DLD1 (cell line): ENCODE data around the gene DLG5.

ENCODE experiments used
- in situ Hi-C: cut with HindIII; loops from 2 replicates; pipeline ENCODE4 v1.10.0; 2017; ENCODE audit warnings: low sequenced_read_pairs

DLG5 gene

DNA sequence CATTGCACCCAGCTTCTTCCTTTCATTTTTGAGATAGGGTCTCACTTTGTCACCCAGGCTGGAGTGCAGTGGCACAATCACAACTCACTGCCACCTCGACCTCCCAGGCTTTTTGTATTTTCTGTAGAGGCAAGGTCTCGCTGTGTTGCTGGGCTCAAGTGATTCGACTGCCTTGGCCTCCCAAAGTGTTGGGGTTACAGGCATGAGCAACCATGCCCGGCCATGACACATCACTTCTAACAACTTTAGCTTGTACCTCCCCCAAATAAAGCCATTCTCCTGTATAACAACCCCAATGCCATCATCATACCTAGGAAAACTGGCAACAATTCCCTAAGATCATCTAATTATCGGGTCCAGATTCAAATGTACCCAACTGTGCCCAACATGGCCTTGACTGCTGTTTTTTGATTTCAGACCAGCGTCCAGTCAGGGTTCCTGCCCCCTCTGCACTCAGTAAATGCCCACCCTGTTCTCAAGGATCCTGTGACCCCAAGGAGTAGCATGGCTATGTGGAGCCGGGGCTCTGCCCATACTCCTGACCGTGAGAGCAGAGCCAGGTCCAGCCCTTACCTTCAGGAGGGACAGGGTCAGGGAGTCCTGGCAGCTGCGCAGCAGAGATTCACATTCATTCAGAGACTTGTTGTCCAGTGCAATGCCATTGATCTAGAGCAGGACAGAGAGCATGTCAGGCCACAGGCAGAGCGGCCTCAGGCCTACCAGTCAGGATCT lies 102.6 kb downstream of the DLG5 start:
- in situ Hi-C loops = no loop called here

DNA sequence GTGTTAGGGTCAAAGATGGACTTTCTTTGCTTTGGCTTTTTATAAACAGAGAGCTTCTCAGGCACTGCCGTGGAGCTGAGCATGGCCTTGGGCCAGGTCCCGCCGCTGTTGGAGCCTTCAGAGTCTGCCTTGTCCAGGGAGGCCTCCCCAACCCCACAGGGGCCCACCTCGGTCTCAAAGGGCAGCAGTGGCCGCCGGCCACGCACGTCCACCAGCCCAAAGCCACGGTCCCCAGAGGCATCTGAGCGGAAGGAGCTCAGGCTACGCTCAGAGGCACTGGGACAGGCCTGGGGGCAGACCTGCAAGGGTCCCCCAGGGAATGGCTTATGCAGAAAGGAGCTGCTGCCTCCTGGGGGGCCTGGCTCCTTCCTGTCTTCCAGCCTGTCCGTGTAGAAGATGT lies 105.0 kb downstream of the DLG5 start:
- in situ Hi-C loops = no loop called here

DNA sequence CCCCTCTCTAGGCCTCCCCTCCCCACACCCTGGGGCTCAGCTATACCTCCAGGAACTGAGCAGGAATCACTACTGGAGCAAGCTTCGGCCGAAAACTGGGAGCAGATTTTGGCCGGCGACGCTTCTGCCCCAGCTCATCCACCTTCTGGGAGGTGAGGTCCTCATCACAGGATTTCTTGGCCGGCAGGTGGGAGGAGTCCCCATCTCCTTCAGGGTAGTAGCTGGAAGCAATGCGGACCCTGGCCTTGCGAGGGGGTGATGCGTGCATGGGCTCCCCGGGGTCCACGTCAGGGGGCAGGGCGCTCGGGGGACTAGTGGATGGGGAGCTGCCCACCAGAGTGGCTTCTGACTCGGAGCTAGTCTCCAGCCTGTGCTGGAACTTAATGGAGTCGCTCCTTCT lies 105.5 kb downstream of the DLG5 start:
- in situ Hi-C loops = no loop called here

DNA sequence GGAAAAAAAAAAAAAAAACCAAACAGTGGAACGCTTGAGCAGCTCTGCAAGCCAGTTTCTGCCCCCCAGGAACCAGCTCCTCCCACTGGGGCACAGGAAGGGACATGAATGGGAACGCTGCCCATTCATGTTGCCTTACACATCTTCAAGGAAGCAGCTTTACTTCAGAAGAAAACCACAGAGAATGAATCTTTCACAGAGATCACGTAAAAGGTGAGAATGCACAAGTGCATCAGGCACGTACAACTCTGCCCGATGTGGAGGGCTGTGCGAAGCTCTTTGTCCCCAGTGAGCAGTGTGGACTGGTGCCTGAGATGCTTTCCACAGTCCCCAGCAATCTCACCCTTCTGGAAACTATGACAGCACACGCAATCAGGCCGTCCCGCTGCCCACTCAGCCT lies 106.2 kb downstream of the DLG5 start:
- in situ Hi-C loops = no loop called here

DNA sequence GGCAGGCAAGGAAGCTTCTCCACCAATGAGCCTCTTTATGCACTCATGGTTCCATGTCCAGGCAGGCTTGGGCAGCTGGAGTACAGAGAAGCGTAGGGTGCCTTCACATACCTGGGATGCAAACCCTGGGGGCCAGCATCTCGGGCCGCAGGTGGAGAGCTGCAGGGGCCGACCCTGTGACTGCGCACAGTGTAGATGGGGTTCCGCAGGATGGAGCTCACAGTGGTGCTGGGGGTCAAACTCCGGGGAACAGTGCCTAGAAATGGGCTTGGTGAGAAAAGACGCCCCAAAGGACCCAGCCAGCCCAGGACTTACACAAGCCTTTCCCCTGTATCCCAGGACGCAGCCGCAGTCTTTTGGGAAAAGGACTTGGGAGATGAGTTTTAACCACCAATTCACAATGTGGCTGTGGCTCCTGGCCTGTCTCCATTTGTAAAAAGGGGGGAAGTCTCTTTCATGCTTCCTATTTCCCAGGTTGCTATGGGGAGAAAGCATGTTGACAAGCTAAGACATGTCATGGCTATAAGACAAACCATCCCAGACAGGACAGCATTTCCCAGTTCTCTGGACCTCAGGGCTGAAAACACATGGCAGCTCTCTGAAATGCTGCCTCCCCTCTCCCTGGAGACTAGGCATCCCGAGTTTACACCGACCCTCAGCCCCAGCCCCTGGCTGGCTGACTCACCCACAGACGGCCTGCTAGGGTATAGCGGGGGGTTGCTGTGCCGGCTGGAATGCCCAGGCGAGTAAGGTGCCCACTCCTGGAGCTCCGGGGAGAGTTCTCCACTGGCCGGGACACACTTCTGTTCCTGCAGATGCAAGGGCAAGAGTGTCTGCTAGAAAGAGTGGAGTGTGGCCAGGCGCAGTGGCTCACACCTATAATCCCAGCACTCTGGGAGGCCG lies 107.1 kb downstream of the DLG5 start:
- in situ Hi-C loops = no loop called here

DNA sequence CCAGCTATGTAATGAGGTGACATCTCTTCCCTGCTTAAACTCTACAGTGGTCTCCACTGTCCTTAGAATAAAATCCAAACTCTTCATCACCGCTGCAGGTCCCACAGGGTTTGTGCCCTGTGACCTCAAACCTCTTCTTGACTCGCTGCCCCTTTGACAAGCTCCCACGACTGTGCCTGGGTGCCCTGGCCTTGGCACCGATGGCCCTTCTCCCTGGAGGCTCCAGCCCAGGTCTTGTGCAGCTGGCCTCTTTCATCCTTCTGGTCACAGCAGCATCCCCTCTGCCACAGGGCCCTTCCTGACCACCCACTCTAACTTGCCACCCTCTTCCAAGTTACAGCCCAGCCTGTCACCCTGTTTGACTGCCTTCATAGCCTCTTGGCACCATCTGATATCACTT lies 108.2 kb downstream of the DLG5 start:
- in situ Hi-C loops = no loop called here

DNA sequence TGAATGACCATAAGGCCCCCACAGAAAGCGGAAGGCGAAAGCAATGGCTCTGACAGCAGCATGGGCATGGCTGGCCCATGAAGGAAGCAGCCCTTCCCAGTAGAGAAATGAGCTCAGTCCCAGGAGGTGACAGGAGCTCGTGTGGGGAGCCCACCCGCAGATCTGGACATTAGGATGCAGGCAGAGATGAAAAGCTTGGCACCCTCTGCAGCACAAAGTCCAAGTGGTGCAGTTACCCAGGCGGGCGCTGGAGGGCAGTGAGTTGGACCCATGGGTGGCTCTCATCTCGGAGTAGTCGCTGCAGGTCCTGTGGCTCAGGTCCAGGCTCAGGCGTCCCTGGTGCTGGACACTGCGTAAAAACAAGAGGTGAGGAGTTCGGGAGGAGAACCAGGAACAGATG lies 109.0 kb downstream of the DLG5 start:
- in situ Hi-C loops = no loop called here

DNA sequence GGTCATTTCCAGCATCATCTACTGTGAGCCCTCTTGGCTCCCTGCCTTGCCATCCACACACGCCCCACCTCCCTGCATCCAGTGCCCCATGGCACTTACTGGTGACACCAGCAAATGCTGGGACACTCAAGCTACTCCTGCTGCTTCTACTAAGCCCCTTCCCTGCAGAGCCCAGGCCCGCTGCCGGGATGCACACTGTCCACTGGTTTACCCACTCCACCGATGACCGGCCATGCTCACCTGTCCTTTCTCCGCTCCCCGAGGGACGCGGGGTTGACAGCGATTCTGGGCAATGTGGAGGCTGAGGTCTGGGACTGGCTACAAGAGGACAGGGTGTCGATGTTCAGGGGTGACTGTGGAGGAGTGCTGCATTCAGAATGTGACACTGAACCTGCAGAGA lies 110.2 kb downstream of the DLG5 start:
- in situ Hi-C loops = no loop called here

DNA sequence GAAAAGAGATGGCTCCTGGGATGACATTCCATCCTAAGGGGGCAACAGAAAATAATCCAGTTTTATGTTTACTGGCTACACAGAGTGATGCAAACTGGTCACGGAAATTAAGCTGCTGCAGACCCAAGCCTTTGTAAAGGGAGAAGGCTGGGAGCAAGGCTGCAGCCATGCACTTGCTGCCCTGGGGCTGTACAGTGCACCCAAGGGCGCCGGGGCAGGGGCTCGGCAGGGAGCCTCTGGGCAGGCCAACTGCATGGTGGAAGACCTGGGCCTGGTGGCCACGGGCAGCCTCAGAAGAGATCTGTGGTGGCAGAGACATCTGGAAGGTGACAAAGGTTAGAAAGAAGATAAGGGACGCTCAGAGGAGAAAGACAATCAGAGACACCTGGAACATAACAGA lies 113.8 kb downstream of the DLG5 start:
- in situ Hi-C loops = no loop called here

DNA sequence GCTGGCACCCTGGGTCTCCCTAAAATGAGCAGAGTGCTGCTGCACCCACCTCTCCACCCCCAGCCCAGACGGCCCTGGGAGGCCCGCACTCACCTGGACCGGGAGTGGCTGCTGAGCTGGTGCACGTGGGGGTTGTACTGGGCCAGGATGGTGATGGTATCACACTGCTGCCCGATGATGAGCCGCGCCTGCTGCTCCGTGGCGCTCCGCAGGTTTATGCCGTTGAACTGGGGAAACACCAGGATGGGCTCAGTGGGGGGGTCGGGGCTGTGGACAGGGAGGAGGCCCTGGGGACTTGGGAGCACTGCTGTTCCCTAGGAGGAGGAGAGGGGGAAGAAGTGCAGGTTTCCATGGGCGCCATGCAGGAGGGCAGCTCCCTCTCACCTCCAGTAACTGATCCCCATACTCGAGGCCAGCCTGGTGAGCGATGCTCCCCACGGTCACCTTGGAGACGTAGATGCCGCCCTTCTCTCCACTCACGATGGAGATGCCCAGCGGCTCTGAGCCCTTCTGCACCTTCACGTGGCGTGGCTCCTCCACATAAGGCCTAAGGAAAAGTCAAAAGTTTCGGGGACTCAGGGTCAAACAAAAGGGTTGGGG lies 114.6 kb downstream of the DLG5 start:
- in situ Hi-C loops = no loop called here

DNA sequence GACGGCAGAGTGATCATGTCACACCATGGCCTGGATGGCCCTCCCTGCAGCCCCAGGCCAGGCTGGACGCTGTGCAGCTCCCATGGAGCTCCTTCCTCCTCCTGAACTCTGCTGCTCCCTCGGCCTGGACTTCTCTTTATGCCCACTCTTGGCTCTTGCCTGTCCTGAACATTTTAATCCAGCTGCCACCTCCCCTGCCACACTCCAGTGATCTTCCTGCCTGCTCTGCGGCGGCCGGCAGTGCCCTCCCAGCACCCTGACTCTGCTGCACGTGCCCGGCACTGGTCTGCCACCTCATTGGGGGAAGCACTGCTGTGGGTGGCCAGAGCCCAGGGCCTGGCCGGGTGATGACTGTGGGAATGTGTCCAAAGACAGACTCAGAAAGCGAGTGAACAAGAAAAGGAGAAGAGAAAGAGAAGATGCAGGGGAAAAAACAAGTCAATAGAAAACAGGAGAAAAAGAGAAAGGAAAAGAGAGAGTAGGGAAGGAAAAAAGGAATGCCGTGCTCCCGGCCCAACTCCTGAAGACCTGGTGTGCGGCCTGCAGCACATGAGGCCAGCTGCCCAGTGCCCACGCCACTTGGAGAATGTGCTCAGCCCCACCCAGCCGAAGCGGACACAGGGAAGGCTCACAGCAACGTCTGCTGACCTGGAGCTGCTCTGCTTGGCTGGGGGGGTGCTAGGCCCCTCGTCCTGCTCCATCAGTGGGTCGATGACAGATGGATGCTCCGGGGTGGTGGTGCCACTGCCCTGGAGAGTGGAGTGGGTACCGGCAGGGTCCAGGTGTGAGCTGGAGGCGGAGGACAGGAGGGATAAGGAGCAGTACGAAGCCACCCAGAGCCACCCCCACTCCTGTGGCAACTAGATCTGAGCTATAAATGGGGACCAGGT lies 115.9 kb downstream of the DLG5 start:
- in situ Hi-C loops = no loop called here

DNA sequence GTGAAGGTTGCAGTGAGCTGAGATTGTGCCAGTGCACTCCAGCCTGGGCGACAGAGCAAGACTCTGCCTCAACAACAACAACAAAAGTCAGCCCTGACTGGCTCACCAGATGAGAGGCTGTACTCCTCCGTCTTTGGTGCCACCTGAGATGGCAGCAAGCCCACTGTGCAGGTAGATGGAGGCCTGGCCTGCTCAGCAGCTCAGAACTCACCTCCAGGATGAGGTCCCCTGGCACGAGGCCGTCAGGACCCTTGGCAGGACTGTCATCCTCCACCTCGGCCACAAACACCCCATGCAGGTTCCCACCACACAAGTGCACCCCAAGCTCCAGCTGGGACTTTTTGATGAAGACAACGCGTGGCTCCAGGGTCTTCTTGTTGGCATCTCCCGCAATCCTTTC lies 117.2 kb downstream of the DLG5 start:
- in situ Hi-C loops = no loop called here

DNA sequence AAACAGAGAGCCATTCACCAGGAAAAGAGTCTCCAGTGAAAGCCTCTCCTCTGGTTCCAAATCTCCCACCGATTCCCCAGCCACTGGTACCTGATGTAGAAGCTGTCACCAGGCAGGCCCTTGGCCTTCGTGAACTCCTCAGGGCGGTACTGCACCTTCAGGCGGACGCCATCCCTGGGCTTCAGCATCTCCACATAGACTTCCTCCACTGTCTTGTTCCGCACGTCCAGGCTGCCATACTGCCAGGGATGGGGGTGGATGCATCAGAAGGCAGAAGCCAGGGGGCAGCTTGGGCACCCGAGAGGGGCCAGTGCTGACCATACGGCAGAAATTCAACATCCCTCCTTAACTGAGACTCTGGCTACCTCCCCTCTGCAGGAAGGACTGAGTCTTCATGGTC lies 118.8 kb downstream of the DLG5 start:
- in situ Hi-C loops = no loop called here

DNA sequence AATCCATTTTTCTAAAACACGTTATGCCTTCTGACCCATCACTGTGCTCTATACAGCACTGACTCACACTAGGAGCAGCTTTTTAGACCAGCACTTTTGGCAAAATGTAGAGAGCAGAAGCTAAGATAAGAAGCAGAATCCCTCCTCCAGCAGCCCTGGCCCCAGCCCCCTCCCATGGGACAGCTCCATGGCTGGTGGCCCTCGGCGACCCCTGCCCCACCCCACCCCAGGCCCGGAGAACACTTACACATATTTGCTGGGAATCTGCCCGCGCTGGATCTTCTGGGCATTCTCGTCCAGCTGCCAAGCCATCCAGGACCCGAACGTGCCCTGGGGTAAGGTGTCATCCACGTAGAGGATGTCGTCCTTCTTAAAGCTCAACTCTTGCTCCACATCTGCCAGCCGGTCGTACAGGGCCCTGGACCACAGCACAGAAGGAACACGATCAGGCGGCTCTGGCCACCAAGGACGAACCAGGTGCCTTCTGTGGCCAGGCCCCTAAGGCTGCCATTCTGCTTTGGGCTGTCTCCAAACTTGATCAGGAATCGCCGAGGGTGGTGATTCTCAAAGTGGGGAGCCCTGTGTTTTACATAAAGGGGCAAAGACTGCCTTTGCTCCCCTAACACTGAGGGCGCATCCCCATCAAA lies 119.9 kb downstream of the DLG5 start:
- in situ Hi-C loops = no loop called here

DNA sequence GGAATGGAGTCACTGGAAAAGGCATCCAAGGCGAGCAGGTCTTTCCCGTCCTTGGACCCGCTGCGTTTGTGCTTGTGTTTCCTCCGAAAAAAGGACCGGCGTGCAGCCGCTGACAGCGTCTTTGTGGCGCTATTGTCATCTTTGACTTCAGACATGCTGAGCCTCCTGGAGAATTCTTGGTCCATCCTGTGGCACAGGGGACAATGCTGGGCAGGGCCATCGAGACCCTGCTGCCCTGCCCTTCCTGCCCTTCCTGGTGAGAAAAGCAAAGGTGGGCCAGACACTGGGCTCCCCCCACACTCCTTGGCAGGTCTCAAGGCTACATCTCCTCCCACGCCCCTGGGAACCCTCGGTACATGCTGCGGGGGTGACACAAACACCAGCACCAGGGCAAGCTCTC lies 120.9 kb downstream of the DLG5 start:
- in situ Hi-C loops = no loop called here

DNA sequence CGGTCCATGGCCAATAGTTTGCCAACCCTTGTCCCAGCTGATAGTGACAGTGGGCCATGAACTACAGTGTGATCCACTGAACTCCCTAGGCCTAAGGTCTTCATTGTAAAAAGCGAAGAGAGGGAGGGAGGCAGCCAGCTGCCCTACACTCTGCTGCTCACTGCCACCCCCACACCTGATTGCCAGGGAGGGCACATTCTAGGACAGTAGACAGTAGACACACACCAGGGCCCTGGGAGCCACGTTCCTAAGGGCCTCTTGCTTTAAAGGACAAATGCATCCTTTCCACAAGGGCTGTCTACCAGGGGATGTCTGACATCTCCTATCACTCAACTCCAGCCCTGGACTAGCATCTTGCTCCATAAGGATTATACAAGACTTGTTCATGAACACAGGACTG lies 122.2 kb downstream of the DLG5 start:
- in situ Hi-C loops = no loop called here

DNA sequence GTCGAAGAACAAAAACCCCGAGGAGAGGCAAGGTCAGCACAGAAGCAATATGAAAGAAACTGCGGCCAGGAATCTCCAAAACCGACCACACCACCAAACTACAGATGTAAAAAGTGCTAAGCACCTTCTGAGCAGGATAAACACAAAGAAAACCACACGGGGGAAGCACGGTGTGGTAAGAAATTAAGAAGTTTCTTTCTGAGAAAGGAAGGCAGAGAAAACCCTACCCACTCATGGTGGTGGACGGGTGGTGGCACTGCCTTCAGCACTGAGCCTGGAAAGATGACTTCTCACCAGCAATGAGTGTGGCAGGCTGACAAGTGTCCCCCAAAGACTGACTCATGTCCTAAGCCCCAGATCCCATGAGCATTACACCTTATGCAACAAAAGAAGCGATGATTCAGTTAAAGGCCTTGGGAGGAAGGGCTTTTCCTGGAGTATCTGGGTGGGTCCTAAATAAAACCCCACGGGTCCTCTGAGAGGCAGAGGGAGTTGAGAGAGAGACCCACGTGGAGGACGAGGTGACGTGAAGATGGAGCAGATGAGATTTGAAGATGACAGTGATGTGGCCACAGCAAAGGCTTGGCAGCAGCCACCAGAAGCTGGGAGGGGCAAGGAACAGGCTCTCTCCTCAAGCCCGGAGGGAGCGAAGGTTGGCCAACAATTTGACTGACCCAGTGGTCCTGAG lies 124.9 kb downstream of the DLG5 start:
- in situ Hi-C loops = no loop called here

DNA sequence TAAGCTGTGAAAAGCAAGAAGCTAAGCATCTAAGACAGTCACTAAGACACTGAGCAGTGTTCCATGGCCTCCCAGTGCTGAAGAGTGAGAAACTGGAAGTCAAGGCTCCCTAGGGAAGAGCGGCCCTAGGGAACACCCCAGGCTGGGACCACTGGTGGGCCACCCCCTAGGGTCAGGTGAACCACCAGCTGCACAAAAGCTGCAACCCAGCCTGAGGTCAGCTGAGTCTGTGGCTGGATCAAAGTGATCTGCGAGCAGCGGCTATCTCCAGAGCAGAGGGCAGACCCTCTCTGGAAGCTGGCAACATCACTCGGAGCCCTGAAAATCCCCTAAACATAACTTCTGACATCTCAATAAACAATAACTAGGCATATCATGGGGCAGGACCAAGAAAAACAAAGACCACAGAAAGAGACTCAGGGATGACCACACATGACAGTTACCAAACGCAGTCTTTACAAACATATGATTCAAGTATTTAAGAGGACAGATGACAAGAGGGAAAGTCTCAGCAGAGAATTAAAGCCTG lies 125.8 kb downstream of the DLG5 start:
- in situ Hi-C loops = no loop called here

DNA sequence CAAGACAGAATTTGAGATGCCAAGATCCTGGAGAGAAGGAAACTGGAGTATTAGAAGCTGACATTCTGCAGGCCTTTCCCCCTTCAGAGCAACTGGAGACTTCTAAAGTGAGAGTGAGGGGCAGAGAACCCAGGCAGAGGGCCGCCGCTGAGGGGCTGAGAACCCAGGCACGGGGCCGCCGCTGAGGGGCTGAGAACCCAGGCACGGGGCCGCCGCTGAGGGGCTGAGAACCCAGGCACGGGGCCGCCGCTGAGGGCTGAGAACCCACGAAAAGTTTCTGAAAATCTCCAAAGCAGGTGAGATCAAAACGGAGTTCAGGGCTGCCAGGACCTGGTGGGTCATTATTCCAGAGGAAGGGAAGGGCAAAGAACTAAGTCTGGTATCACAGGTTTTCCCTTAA lies 126.2 kb downstream of the DLG5 start:
- in situ Hi-C loops = no loop called here

DNA sequence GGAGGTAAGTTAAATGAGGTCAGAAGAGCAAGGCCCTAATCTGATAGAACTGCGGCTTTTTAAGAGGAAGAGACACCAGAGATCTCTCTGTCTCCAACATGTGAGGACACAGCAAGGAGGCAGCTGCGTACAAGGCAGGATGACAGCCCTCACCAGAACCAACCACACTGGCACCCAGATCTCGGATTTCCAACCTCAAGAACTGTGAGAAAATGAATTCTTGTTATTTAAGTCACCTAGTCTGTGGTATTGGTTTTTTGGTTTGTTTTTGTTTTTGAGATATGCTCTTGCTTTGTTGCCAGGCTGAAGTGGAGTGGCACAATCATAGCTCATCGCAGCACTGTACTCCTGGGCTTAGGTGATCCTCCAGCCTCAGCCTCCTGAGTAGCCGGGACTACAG lies 127.2 kb downstream of the DLG5 start:
- in situ Hi-C loops = no loop called here
